WERI-Rb-1 (cell line): ENCODE data around the gene VWA5B1.
A peak's percentile ranks its signal among the peaks of the same experiment; 100 is the strongest.

Source experiments
- DNase-seq: peaks from one replicate; pipeline ENCODE4 v3.0.0-alpha.2; 2020
- H3K27ac ChIP-seq: fragments of 250-450 bp; sonication (Bioruptor Pico); 2 replicates; pipeline ENCODE4 v1.5.1; 2020; ENCODE audit warnings: mild to moderate bottlenecking, moderate library complexity
- H3K27me3 ChIP-seq: fragments of 250-450 bp; sonication (Bioruptor Pico); 2 replicates; pipeline ENCODE4 v1.5.1; 2021; ENCODE audit warnings: mild to moderate bottlenecking, low read depth, moderate library complexity; ENCODE audit not compliant: insufficient read depth, severe bottlenecking
- H3K36me3 ChIP-seq: fragments of 250-450 bp; sonication (Bioruptor Pico); 2 replicates; pipeline ENCODE4 v1.5.1; 2020; ENCODE audit warnings: mild to moderate bottlenecking, moderate library complexity
- H3K4me3 ChIP-seq: 2 replicates; pipeline ENCODE4 v1.5.1; 2011; ENCODE audit warnings: low read depth, mild to moderate bottlenecking, control low read depth, low read length
- H3K9me3 ChIP-seq: fragments of 250-450 bp; sonication (Bioruptor Pico); 2 replicates; pipeline ENCODE4 v1.5.1; 2021; ENCODE audit warnings: mild to moderate bottlenecking, moderate library complexity; ENCODE audit not compliant: severe bottlenecking
- TF ChIP-seq, protein P1 (sequence below): IDR thresholded peaks from 2 replicates; pipeline ENCODE4 v1.5.1; 2011; ENCODE audit warnings: low read depth, mild to moderate bottlenecking, control low read depth, inconsistent platforms, low read length

The VWA5B1 gene

DNA sequence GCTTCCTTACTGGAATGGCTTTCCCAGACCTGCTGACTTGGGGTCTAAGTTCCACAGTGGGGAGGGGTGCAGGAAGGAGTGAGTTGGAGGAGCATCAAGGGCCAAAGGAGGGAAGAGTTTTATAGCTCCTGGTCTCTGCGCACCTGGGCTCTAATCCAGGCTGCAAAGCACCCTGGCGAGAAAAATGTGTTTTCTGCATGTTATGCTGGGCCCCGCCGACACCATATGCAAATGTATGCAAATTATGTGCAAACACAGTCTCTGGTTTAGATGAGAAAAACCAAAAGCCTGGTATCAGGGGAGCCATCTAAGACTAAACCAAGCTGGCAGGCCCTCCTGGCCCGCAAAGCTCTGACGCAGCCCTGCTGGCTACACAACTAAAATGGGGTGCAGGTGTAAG, 95.0 kb downstream of the VWA5B1 start:
- Histone ChIP-seq H3K36me3 (no peaks in the 10 kb centered on the region), H3K27me3 (no peaks in the 10 kb centered on the region), H3K9me3 (no peaks in the 10 kb centered on the region), H3K27ac (no peak overlapping the region), H3K4me3 (no peak overlapping the region)
- TF ChIP-seq, protein P1, sequence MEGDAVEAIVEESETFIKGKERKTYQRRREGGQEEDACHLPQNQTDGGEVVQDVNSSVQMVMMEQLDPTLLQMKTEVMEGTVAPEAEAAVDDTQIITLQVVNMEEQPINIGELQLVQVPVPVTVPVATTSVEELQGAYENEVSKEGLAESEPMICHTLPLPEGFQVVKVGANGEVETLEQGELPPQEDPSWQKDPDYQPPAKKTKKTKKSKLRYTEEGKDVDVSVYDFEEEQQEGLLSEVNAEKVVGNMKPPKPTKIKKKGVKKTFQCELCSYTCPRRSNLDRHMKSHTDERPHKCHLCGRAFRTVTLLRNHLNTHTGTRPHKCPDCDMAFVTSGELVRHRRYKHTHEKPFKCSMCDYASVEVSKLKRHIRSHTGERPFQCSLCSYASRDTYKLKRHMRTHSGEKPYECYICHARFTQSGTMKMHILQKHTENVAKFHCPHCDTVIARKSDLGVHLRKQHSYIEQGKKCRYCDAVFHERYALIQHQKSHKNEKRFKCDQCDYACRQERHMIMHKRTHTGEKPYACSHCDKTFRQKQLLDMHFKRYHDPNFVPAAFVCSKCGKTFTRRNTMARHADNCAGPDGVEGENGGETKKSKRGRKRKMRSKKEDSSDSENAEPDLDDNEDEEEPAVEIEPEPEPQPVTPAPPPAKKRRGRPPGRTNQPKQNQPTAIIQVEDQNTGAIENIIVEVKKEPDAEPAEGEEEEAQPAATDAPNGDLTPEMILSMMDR, result no peak
- DNase-seq, result no peak

GRCh38 chr1:20386323-20387081, 95.8 kb downstream of the VWA5B1 start:
- Histone ChIP-seq H3K27ac (no peak overlapping the region), H3K36me3 (no peaks in the 10 kb centered on the region), H3K4me3 (no peak overlapping the region), H3K9me3 (no peaks in the 10 kb centered on the region), H3K27me3 (no peaks in the 10 kb centered on the region)
- TF ChIP-seq, protein P1, result no peak
- DNase-seq, result peak; percentile 86

DNA sequence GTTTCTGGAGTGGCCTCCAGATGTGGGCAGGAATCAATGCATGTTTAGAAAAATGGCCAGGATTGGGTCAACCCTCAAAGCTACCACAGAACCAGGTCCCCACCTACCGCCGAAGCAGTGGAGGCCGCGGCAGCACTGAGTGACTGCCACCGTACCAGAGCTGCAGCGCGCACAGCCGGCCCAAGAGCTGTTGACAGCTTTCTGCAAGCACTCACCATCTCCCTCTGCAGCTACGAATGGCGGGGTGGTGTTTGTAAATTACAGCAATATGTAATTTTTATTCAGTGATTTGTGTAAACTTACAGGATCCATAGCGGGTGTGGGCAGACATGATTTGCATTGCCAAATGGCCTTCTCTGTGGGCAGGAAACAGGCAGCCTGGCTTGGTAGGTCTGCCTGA, 98.9 kb downstream of the VWA5B1 start:
- Histone ChIP-seq H3K36me3 (no peaks in the 10 kb centered on the region), H3K27ac (no peak overlapping the region), H3K27me3 (no peaks in the 10 kb centered on the region), H3K9me3 (no peaks in the 10 kb centered on the region), H3K4me3 (no peak overlapping the region)
- TF ChIP-seq, protein P1, result no peak
- no peak for DNase-seq

- H3K9me3 ChIP-seq, result peaks cover 8% of the 10 kb centered on the region
- H3K27me3 ChIP-seq, result no peaks in the 10 kb centered on the region
- no peak overlapping the region for H3K4me3 ChIP-seq
- TF ChIP-seq, protein P1, result no peak
- H3K27ac ChIP-seq, result no peak overlapping the region
- DNase-seq, result no peak
- H3K36me3 ChIP-seq, result no peaks in the 10 kb centered on the region
Measured at GRCh38 chr1:20390589-20391331, 100.1 kb downstream of the VWA5B1 start.

DNA sequence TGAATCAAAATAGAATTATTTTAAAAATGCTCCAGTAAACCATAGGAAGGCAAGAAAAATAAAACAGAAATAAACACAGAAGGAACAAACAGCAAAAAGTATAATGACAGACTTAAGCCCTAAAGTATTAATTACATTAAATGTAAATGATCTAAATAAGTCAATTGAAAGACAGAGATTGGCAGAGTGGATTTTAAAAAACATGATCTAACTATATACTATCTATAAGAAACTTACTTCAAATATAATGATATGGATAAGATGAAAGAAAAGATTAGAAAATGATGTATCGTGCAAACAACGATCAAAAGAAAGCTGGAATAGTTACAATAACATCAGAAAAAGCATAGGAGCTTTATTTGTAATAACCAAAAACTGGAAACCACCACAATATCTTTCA, 104.6 kb downstream of the VWA5B1 start:
- H3K4me3 ChIP-seq, result no peak overlapping the region
- TF ChIP-seq, protein P1, result no peak
- H3K27me3 ChIP-seq, result peaks cover 10% of the 10 kb centered on the region
- no peak for DNase-seq
- H3K9me3 ChIP-seq, result peaks cover 10% of the 10 kb centered on the region
- H3K36me3 ChIP-seq, result no peaks in the 10 kb centered on the region
- H3K27ac ChIP-seq, result no peak overlapping the region
